Erythroblast (primary cell): ENCODE data around the gene ZNF609.

Experiments used
- DNase-seq, 2 experiments: peaks; one replicate each; lab custom pipeline; 2025; lab: John Stamatoyannopoulos, UW
- GATA1 ChIP-seq: IDR thresholded peaks from 2 replicates; pipeline ENCODE4 v1.6.1; 2011; ENCODE audit warnings: low read depth, mild to moderate bottlenecking, control low read depth, low read length, moderate library complexity
- POLR2A ChIP-seq: IDR thresholded peaks from 2 replicates; pipeline ENCODE4 v1.6.1; 2011; ENCODE audit warnings: mild to moderate bottlenecking, low read length

The ZNF609 gene

DNA sequence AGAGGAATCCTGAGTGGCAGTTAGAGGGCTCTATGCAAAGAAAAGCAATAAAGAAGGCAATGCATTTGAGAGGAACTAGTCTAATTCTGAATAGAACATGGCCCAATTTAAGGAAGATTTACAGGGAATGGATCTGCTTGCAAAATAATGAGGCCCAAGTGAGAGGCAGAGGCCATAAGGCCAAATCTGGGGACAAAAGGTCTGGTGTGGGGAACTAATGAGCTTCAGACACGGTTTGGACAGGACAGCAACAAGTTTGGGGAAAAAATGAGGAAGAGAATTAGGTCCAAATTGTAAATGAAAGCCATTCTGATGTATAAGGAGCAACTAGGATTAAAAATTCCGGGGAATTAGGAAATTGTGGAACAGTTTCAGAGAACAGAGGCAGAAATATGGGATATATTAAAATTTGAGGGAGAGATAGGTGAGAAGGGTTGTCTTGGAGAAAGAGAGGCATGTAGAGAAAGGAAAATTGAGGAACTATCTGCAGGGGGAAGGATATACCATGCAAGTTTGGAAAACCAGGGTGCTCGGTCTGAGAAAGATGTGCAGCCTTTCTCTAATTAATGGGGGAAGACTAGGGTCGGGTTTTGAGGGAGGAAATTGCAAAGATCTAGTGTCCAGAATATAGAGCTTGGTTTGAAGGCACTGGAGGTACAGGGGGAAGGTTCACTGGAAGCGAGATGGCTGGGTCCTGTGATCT is 241.3 kb downstream of the ZNF609 start:
- TF ChIP-seq POLR2A, result no peak
- no peak for TF ChIP-seq GATA1
- DNase-seq, result no peak

DNA sequence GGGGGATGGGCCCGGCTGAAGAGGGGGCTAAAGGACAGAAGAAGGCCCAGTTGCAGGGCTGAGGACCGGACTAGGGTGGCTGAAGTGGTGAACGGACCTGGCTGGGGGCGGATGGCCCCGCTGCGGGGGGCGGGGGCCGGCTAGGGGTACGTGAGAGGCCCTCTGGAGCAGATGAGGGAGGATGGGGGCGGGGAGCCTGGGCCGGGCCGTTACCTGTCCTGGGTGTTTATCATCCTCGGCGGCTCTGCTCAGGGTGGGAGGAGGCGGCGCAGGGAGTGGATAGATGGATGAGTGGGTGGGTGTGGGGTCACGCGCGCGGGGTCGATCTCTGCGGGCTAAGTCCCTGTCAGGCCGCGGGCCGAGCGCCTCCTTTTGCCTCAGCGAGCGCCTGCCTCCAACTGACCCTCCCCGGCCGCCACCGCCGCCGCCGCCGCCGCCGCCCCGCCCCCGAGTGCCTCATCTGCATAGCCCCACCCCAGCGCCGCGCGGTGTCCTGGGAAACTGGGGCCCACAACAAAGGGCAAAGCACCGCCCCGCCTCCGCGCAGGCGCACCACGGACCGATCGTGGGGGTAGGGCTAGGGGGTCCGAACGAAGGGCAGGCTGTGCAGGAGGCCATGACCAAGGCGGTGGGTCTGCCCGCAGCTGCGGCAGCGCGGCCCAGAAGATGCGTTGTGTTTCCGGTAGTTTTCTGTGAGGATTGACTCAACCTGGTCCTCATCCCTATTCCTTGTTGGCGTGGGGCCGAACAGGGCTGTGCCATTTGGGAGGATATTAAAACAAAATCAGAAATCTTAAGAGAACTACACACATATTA is 242.6 kb downstream of the ZNF609 start:
- TF ChIP-seq GATA1 (no peak), POLR2A (no peak)
- peak; percentile 92 to 95 for DNase-seq

DNA sequence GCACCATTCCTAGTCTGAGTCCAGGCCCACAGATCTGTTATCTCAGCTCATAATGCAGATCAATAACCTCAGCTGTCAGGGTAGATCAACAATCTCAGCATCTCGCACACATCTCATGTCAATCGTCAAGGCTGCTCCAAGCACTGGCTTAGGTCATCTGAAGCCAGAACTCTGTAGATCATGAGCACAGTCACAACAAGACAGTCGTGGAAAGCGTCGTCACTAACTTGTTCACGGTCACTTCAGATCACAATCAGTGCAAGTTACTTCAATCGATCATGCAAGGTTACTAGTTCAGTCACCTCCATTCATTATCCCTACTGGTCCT is 243.2 kb downstream of the ZNF609 start:
- no peak for DNase-seq

DNA sequence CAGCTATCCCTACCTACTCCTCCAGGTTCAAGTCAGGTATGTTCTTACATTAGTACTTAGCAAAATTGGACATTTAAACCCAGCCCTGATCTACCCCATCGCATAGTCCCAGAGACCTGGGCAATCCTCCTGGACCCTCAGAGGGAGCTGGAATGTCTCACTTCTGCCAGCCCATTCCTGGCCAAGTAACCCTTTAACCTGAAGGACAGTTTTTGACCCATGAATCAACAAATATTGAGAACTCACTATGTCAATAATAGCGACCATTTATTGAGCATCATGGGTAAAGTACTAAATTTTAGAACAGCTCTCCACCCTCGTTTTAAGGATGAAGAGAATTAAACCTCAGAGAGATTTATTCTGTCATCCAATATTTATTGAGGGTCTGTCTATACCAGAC is 244.6 kb downstream of the ZNF609 start:
- TF ChIP-seq GATA1 (no peak), POLR2A (no peak)
- DNase-seq, result no peak

More for the DNA sequence above, 243.2 kb downstream of the ZNF609 start:
- TF ChIP-seq GATA1 (no peak), POLR2A (no peak)

DNA sequence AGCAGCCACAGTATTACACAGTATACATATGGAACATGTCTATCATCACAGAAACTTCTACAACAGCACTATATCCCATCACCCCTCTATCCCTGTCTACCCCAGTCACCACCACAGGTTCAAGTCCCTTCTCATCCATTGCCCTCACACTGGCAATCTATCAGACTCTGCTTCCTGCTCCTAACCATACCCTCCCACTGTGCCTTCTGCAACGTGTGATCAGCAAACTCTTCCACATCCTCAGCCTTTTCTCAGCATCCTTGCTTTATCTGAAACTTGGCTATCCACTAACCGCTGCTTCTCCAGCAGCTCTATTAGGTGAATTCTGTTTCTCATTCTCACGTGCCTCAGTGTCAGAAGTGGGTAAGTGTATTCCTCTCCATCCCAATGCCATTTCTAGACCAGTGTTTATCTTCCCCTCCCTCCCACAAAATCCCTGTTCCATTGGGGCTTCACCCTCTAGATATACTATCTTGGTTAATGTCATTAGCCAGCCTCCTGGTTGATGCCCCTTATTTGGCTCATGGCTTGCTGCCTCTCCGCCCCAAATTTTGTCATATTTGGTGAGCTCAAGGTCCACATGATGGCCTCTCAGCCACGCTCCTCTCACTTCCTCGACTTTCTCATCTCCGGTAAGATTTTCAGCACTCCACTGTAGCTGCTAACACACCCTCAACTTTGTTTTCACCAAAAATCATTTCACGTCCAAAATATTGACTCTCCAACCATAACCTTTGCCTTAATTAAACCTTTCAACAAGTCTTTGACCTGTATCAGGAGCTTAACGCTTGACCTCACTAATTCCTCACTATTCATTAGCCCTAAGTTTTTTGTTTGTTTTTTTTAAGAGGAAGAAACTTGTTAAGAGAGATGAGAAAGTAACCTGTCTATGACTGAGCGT is 245.9 kb downstream of the ZNF609 start:
- TF ChIP-seq POLR2A (no peak), GATA1 (no peak)
- DNase-seq, result no peak

DNA sequence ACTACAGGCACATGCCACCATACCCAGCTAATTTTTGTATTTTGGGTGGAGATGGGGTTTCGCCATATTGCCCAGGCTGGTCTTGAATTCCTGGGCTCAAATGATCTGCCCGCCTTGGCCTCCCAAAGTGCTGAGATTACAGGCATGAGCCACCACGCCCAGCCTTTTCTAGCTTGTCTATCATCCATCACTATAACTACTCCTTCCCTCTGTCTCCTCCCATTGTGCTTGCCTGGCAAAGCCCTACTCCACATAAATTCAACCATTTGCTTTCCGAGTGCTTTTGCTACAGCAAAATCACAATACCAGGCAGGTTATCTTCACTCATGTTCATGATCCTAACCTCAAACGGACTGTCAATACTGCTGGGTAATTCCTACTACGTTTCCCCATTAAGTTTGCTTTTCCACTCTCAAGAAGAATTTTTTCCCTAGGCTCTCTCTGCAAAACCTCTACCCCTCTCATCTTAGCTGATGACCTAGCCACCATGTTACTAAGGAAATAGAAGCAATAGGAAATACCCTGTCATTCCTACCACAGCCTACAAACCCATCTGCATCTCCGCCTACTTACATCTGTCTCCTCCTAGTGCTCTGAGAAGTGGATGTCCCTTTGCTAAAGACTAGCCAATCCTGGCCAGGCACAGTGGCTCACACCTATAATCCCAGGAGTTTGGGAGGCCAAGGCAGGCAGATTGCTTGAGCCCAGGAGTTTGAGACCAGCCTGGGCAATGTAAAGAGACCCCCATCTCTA is 250.5 kb downstream of the ZNF609 start:
- no peak for DNase-seq
- no peak for TF ChIP-seq POLR2A
- TF ChIP-seq GATA1, result no peak

DNA sequence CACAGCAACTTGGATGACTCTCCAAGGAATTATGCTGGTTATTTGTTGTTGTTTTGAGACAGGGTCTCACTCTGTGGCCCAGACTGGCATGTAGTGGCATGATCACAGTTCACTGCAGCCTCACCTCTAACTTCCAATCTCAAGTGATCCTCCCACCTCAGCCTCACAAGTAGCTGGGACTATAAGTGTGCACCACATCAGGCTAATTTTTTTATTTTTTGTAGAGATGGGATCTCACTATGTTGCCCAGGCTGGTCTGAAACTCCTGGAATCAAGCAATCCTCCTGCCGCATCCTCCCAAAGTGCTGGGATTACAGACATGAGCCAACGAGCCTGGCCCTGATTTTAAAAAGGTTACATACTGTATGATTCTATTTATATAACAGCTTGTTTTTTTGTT is 252.0 kb downstream of the ZNF609 start:
- DNase-seq, result no peak
- TF ChIP-seq GATA1 (no peak), POLR2A (no peak)

DNA sequence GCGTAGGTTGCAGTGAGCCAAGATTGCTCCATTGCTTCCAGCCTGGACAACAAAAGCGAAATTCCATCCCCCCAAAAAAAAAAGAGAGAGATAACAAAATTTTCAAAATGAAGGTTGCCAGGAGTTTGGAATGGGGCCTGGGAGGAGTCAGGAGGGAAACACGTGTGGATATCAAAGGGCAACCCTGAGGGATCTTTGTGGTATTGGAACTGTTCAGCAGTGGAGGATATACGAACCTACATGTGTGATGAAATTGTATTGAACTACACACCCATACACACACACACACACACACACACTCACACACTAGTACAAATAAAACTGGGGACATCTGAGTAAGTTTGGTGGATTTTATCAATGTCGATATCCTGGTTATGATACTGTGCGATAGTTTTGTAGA is 253.2 kb downstream of the ZNF609 start:
- no peak for TF ChIP-seq POLR2A
- no peak for TF ChIP-seq GATA1
- DNase-seq, result no peak

DNA sequence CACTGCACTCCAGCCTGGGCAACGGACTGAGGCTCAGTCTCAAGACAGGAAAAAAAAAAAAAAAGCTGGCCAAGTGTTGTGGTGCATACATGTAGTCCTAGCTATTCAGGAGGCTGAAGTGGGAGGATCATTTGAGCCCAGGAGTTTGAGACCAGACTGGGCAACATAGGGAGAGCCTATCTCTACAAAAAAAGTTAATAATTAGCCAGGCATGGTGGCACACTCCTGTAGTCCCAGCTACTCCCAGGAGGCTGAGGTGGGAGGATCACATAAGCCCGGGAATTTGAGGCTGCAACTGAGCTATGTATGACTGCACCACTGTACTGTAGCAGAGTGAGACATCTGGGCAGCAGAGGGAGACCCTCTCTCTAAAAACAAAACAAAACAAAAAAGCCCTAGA is 256.1 kb downstream of the ZNF609 start:
- DNase-seq, result no peak
- no peak for TF ChIP-seq POLR2A
- no peak for TF ChIP-seq GATA1

DNA sequence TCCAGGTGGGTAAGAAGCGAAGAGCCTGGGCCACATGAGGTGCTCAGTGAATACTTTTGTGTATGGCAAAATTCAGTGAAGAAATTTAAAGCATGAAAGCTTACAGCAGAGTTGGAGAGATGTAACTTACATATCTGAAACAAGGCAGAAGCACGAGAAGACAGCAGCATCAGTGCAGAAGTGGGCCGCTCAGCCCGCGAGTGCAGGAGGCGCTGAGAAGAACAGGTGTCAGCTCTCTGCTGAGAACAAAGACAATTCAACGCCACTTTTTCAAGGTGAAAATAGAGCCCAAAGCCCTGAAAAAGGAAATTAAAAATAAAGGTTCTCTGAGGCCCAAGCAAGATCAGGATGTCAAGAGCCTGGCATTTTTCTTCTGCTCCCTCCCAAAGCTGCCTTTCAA is 256.8 kb downstream of the ZNF609 start:
- TF ChIP-seq GATA1, result no peak
- no peak for TF ChIP-seq POLR2A
- DNase-seq, result no peak

DNA sequence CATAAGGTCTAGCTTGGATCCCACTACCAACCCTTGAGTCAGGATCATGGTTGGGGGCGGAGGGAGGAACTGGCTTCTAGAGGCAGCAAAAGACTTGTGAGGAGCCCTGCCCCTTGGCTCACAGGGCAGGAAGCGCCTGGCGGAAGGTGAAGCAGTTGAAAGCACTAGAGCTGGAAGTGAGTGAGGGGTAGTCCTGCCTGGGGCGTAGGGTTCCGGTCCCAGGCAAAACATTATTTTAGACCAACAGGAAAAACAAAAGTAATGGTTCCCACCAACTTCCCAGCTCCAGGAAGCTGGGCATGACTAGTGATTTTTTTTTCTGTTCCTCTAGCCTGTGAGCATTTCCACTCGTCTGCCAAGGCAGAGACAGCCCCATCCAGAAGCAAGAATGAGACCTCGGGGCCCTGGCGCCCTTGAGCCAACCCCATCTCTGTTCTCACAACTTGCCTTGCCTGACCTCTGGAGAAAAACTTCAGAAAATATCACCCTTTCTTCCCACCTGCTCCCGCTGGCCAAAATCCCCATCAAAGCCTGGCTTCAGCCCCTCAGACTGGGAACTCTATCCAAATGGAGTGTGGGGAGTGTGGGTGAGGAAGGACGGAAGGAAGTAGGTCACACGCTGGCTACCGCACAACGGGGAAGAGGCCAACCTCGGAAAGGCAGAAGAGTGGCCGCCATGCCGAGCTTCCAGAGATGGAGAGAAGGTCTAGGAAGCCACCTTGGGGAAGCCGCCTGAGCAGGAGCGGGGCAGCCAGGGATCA is 257.5 kb downstream of the ZNF609 start:
- TF ChIP-seq POLR2A (no peak), GATA1 (no peak)
- DNase-seq, result no peak

DNA sequence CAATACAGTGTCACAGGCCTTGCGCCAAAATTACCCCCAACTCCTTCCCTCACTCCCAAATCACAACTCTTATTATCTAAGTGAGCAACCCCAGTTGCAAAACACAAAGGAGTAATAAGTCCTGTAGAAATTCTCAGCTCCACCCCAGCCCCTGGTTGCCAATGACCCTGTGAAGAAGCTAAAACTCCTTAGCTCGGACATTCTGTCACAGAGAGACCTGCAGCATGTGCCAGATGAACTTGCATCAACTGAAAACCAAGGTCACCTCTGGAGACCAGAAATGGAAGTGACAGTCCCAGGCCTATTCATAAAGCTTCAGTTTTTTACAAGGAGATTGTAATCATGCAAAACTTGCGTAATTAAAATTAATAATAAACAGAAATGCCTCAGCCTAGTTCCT is 259.8 kb downstream of the ZNF609 start:
- no peak for TF ChIP-seq GATA1
- TF ChIP-seq POLR2A, result no peak
- no peak for DNase-seq
